H1 (cell line): ENCODE results near the gene CIITA.

Source experiments
- EGR1 ChIP-seq: IDR thresholded peaks from 2 replicates; pipeline ENCODE4 v1.6.1; 2011; ENCODE audit warnings: low read depth, low read length, borderline replicate concordance
- EP300 ChIP-seq, 2 experiments: IDR thresholded peaks; 1 replicate in 1 of 2; 2 replicates in 1 of 2; pipeline ENCODE4 v1.6.1; 2011 to 2012; ENCODE audit warnings: low read depth in 2 of 2, low read length in 2 of 2, mild to moderate bottlenecking in 2 of 2, borderline replicate concordance in 1 of 2, inconsistent platforms in 1 of 2, moderate library complexity in 1 of 2
- POLR2AphosphoS5 ChIP-seq: IDR thresholded peaks from 2 replicates; pipeline ENCODE4 v1.6.1; 2011; ENCODE audit warnings: low read depth, low read length
- SUZ12 ChIP-seq: fragments of 200-600 bp; sonication (generic); IDR thresholded peaks from 2 replicates; pipeline ENCODE4 v1.6.1; 2012; ENCODE audit warnings: mild to moderate bottlenecking, inconsistent platforms, low read length, moderate library complexity, mixed read lengths
- TBP ChIP-seq: IDR thresholded peaks from 2 replicates; pipeline ENCODE4 v1.6.1; 2011; ENCODE audit warnings: low read depth, low read length, improper control_type of control experiment
- TF ChIP-seq, protein P1 (sequence below): IDR thresholded peaks from 2 replicates; pipeline ENCODE4 v1.6.1; 2012; ENCODE audit warnings: inconsistent platforms
- TF ChIP-seq, protein P2 (sequence below), 3 experiments: IDR thresholded peaks; 1 replicate in 2 of 3; 2 replicates in 1 of 3; pipeline versions ENCODE4 v1.5.1 to v1.6.1; 2011; ENCODE audit warnings: low read length in 3 of 3, mild to moderate bottlenecking in 3 of 3, inconsistent platforms in 2 of 3, low read depth in 1 of 3, moderate library complexity in 1 of 3; ENCODE audit not compliant: insufficient read depth in 1 of 3; ENCODE audit errors: control extremely low read depth in 1 of 3

DNA sequence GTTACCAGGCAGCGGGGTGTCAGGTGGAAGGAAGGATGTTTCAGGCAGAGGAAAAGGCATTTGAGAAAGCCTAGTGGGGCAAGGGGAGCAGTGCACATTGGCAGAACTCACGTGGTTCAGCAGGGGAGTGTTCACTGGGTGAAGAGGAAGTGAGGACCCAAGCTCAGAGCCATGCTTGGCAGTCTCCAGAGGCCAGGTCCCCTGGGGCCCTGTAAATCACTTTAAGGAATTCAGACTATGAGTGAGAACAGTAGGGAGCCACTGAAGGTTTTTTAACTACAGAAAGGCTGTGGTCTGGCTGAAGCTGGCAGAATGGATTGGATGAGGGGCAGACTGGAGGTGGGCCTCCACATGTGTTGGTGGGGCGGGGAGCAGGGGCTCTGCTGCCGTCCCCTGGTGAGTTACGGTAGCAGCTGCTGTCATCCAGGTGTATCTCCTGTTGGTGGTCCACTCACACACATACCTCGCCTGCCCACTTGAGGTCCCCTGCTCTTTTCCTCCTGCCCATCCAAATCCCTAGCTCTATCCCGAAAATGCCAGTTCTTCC lies 72.5 kb downstream of the CIITA start:
- TF ChIP-seq SUZ12, result no peak
- TF ChIP-seq EP300 (IDR thresholded peaks at IDR 0.05; ENCODE audit: borderline replicate concordance in 1 of 2, low read depth in 2 of 2, low read length in 2 of 2), result no peak
- TF ChIP-seq, protein P1, sequence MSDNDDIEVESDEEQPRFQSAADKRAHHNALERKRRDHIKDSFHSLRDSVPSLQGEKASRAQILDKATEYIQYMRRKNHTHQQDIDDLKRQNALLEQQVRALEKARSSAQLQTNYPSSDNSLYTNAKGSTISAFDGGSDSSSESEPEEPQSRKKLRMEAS, result peak; percentile 79
- no peak for TF ChIP-seq TBP
- TF ChIP-seq, protein P2, sequence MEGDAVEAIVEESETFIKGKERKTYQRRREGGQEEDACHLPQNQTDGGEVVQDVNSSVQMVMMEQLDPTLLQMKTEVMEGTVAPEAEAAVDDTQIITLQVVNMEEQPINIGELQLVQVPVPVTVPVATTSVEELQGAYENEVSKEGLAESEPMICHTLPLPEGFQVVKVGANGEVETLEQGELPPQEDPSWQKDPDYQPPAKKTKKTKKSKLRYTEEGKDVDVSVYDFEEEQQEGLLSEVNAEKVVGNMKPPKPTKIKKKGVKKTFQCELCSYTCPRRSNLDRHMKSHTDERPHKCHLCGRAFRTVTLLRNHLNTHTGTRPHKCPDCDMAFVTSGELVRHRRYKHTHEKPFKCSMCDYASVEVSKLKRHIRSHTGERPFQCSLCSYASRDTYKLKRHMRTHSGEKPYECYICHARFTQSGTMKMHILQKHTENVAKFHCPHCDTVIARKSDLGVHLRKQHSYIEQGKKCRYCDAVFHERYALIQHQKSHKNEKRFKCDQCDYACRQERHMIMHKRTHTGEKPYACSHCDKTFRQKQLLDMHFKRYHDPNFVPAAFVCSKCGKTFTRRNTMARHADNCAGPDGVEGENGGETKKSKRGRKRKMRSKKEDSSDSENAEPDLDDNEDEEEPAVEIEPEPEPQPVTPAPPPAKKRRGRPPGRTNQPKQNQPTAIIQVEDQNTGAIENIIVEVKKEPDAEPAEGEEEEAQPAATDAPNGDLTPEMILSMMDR (IDR thresholded peaks at IDR 0.05; ENCODE audit: control extremely low read depth in 1 of 3, insufficient read depth in 1 of 3, low read depth in 1 of 3, low read length in 3 of 3), result peak; percentile 31 to 58 (median 50); a peak in 3 of 4 replicates
- TF ChIP-seq POLR2AphosphoS5, result no peak
- no peak for TF ChIP-seq EGR1
